Measurements from ENCODE around the gene DLG3. TPM values are rescaled to one million over a fixed set of nuclear protein-coding genes. Genes with fewer than 3 reads are reported as not detected.

The DLG3 gene
- polyA plus RNA-seq, 2 donors = 13.8 to 19.0 TPM

DNA sequence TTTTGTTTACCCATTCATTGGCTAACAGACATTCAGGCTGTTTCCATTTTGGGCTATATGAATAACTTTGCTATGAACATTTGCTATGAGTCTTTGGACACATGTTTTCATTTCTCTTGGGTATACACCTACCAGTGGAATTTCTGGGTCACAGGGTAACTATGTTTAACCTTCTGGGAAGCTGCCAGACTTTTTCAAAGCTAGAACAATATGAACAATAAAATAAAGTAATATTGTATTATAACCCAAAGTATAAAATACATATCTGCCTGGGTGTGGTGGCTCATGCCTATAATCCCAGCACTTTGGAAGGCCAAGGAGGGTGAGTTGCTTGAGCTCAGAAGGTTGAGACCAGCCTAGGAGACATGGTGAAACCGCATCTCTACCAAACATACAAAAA is 90.6 kb downstream of the DLG3 start:
- Histone ChIP-seq H3K4me1 (ENCODE audit: control insufficient read depth in 2 of 2, insufficient read depth in 2 of 2, low read length in 1 of 2) (no peaks in the 10 kb centered on the region), H3K27me3 (ENCODE audit: control insufficient read depth in 1 of 2, insufficient read depth in 2 of 2, low read length in 2 of 2) (peaks cover 0 to 4% of the 10 kb centered on the region in 2 donors), H3K27ac (ENCODE audit: low read depth in 2 of 2, low read length in 1 of 2) (no peak overlapping the region), H3K9me3 (ENCODE audit: control insufficient read depth in 2 of 2, insufficient read depth in 1 of 2, low read depth in 1 of 2, low read length in 1 of 2) (no peaks in the 10 kb centered on the region), H3K36me3 (ENCODE audit: control insufficient read depth in 2 of 2, insufficient read depth in 2 of 2, low read length in 1 of 2) (no peaks in the 10 kb centered on the region), H3K4me3 (ENCODE audit: low read depth in 1 of 2, low read length in 2 of 2) (no peak overlapping the region)
- WGBS, 2 donors = 44 to 56% methylated on average over 1 of the region's 1 CpG

DNA sequence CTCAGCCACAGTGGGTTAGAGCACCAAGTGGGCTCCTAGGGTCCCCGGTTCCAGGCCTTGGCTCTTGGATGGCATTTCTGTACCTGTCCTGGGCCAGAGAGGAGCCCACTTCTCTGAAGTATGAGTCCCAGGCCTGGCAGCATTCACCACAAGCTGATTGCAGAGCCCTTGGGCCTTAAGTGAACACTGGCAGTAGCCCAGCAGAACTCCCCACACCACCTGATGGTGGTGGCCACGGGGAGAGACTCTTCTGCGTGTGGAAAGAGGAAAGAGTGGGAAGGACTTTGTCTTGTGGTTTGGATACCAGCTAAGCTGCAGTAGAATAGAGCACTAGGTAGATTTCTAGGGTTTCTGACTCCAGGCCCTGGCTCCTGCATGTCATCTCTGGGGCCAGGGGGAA is 104.8 kb downstream of the DLG3 start:
- Histone ChIP-seq H3K4me1 (ENCODE audit: control insufficient read depth in 2 of 2, insufficient read depth in 2 of 2, low read length in 1 of 2) (no peaks in the 10 kb centered on the region), H3K36me3 (ENCODE audit: control insufficient read depth in 2 of 2, insufficient read depth in 2 of 2, low read length in 1 of 2) (no peaks in the 10 kb centered on the region), H3K9me3 (ENCODE audit: control insufficient read depth in 2 of 2, insufficient read depth in 1 of 2, low read depth in 1 of 2, low read length in 1 of 2) (no peaks in the 10 kb centered on the region), H3K27me3 (ENCODE audit: control insufficient read depth in 1 of 2, insufficient read depth in 2 of 2, low read length in 2 of 2) (no peaks in the 10 kb centered on the region), H3K27ac (ENCODE audit: low read depth in 2 of 2, low read length in 1 of 2) (no peak overlapping the region), H3K4me3 (ENCODE audit: low read depth in 1 of 2, low read length in 2 of 2) (no peak overlapping the region)
- 75 to 80% methylated on average over 3 of the region's 3 CpGs for WGBS, 2 donors

DNA sequence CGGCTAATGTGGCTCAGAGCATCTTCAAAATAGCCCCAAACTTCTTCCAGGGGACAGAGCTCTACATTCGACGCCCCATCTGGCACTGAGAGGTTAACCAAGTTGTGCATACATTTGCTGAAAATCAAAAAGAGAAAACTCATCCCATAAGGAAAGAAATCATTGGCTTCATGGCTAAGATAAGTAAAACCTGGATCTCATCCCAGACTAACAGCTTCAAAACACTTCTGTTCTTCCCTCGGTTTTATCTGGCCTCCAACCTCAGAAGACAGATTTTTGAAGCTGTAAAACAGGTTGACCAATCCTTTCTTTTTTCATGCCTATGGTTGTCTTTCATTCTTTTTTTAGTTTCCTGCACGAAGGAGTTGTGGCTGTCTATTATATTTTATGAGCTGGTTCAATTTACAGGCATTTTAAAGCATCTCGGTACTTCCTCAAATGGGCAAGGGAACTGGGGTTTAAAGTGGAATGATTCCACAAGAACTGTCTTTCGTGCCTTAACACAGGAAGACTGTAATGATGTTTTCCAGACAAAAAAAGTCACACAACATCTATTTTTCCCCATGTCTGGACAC is 107.6 kb downstream of the DLG3 start:
- H3K4me3 ChIP-seq (ENCODE audit: low read depth in 1 of 2, low read length in 2 of 2) = no peak overlapping the region
- no peak overlapping the region for H3K27ac ChIP-seq (ENCODE audit: low read depth in 2 of 2, low read length in 1 of 2)
- no peaks in the 10 kb centered on the region for H3K4me1 ChIP-seq (ENCODE audit: control insufficient read depth in 2 of 2, insufficient read depth in 2 of 2, low read length in 1 of 2)
- 42 to 47% methylated on average over 7 of the region's 7 CpGs for WGBS, 2 donors
- no peaks in the 10 kb centered on the region for H3K9me3 ChIP-seq (ENCODE audit: control insufficient read depth in 2 of 2, insufficient read depth in 1 of 2, low read depth in 1 of 2, low read length in 1 of 2)
- H3K36me3 ChIP-seq (ENCODE audit: control insufficient read depth in 2 of 2, insufficient read depth in 2 of 2, low read length in 1 of 2) = no peaks in the 10 kb centered on the region
- H3K27me3 ChIP-seq (ENCODE audit: control insufficient read depth in 1 of 2, insufficient read depth in 2 of 2, low read length in 2 of 2) = no peaks in the 10 kb centered on the region

DNA sequence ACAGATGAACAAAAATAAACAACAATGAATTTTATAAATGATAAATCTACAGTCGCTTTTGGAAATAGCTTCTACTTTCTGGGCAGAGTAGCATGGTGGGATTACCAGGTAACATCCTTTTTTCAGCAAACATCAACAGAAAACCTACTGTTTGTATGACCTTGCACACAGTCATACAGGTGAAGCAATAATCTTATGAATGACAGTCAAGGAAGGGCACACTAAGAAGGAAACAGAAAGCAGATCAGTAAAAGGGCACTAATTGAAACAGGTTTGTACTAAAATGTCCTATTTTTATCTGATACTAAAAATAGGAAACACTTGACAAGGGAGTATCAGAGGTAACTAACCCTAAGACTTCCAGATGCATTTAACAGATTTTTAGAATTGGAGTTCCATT is 108.9 kb downstream of the DLG3 start:
- no peaks in the 10 kb centered on the region for H3K36me3 ChIP-seq (ENCODE audit: control insufficient read depth in 2 of 2, insufficient read depth in 2 of 2, low read length in 1 of 2)
- H3K9me3 ChIP-seq (ENCODE audit: control insufficient read depth in 2 of 2, insufficient read depth in 1 of 2, low read depth in 1 of 2, low read length in 1 of 2) = no peaks in the 10 kb centered on the region
- no peak overlapping the region for H3K27ac ChIP-seq (ENCODE audit: low read depth in 2 of 2, low read length in 1 of 2)
- 65 to 79% methylated on average over 1 of the region's 1 CpG for WGBS, 2 donors
- H3K27me3 ChIP-seq (ENCODE audit: control insufficient read depth in 1 of 2, insufficient read depth in 2 of 2, low read length in 2 of 2) = no peaks in the 10 kb centered on the region
- H3K4me3 ChIP-seq (ENCODE audit: low read depth in 1 of 2, low read length in 2 of 2) = no peak overlapping the region
- no peaks in the 10 kb centered on the region for H3K4me1 ChIP-seq (ENCODE audit: control insufficient read depth in 2 of 2, insufficient read depth in 2 of 2, low read length in 1 of 2)

DNA sequence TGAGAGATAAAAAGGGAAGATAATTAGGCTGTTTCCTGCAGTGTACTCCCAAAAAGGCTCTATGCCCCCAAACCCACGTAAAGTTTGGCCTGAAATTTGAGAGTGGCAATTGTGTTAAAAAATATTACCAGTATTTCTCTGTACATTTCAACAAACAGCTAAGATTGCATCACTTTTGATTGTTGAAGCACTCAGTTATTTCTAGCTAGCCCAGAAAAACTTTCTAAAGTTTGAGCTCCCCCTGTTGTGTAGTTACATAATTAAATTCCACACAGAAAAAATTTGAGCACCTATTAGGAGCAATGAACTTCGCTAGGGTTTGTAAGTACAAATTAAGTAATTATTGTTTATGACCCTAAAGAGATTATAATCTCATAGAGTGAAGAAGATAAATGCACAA is 109.4 kb downstream of the DLG3 start:
- Histone ChIP-seq H3K4me3 (ENCODE audit: low read depth in 1 of 2, low read length in 2 of 2) (no peak overlapping the region), H3K9me3 (ENCODE audit: control insufficient read depth in 2 of 2, insufficient read depth in 1 of 2, low read depth in 1 of 2, low read length in 1 of 2) (no peaks in the 10 kb centered on the region), H3K27ac (ENCODE audit: low read depth in 2 of 2, low read length in 1 of 2) (no peak overlapping the region), H3K36me3 (ENCODE audit: control insufficient read depth in 2 of 2, insufficient read depth in 2 of 2, low read length in 1 of 2) (no peaks in the 10 kb centered on the region), H3K27me3 (ENCODE audit: control insufficient read depth in 1 of 2, insufficient read depth in 2 of 2, low read length in 2 of 2) (no peaks in the 10 kb centered on the region), H3K4me1 (ENCODE audit: control insufficient read depth in 2 of 2, insufficient read depth in 2 of 2, low read length in 1 of 2) (no peaks in the 10 kb centered on the region)
- WGBS, 2 donors = 2 to 17% methylated on average over 2 of the region's 2 CpGs

DNA sequence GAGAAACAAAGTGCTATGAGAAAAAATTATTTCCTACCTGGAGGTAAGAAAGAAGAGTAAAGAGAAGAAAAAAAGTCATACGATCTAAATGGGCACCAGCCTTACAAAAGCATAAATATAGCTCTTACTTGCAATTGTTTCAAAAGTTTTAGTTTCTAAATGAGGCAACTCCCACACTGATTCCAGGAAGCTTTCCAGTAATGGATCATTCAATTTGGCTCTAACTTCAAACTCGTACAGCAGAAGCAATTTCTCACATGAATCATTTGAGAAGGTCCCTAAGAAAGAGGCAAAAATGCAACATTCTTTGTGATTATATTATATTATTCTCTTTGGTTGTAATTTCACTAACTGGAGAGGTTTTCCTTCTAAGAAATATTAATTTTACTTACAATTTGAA is 109.9 kb downstream of the DLG3 start:
- Histone ChIP-seq H3K36me3 (ENCODE audit: control insufficient read depth in 2 of 2, insufficient read depth in 2 of 2, low read length in 1 of 2) (no peaks in the 10 kb centered on the region), H3K4me1 (ENCODE audit: control insufficient read depth in 2 of 2, insufficient read depth in 2 of 2, low read length in 1 of 2) (no peaks in the 10 kb centered on the region), H3K27me3 (ENCODE audit: control insufficient read depth in 1 of 2, insufficient read depth in 2 of 2, low read length in 2 of 2) (no peaks in the 10 kb centered on the region), H3K4me3 (ENCODE audit: low read depth in 1 of 2, low read length in 2 of 2) (no peak overlapping the region), H3K9me3 (ENCODE audit: control insufficient read depth in 2 of 2, insufficient read depth in 1 of 2, low read depth in 1 of 2, low read length in 1 of 2) (no peaks in the 10 kb centered on the region), H3K27ac (ENCODE audit: low read depth in 2 of 2, low read length in 1 of 2) (no peak overlapping the region)
- 5 to 31% methylated on average over 2 of the region's 2 CpGs for WGBS, 2 donors

DNA sequence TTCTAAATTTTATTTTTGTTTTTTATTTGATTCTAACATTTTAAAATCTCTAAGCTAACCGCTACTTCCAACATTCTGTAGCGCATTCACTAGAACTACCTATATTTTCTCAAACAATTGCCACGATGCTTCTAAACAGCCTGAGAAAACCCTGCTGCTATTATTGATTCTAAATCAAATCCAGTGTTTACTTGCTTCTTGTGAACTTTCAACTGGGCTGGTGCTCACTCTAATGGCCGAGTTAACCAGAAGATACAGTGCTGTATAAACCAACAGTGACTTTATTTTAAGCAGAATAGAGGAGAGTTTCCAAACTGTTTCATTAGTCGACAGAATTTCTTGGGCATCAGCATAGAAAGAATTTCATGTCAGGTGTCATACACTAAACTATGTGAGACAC is 110.3 kb downstream of the DLG3 start:
- Histone ChIP-seq H3K36me3 (ENCODE audit: control insufficient read depth in 2 of 2, insufficient read depth in 2 of 2, low read length in 1 of 2) (no peaks in the 10 kb centered on the region), H3K27ac (ENCODE audit: low read depth in 2 of 2, low read length in 1 of 2) (no peak overlapping the region), H3K9me3 (ENCODE audit: control insufficient read depth in 2 of 2, insufficient read depth in 1 of 2, low read depth in 1 of 2, low read length in 1 of 2) (no peaks in the 10 kb centered on the region), H3K27me3 (ENCODE audit: control insufficient read depth in 1 of 2, insufficient read depth in 2 of 2, low read length in 2 of 2) (no peaks in the 10 kb centered on the region), H3K4me1 (ENCODE audit: control insufficient read depth in 2 of 2, insufficient read depth in 2 of 2, low read length in 1 of 2) (no peaks in the 10 kb centered on the region), H3K4me3 (ENCODE audit: low read depth in 1 of 2, low read length in 2 of 2) (no peak overlapping the region)
- 56 to 70% methylated on average over 5 of the region's 5 CpGs for WGBS, 2 donors

Other genes starting within 250 kb of the DLG3 start
- not detected for gene AWAT1, start 210.2 kb upstream of the DLG3 start, polyA plus RNA-seq
- gene P2RY4, start 184.6 kb upstream of the DLG3 start, polyA plus RNA-seq = under 1 TPM in 1 of 2 donors, not detected in 1; 0.06 TPM
- not detected for gene ARR3, start 176.5 kb upstream of the DLG3 start, polyA plus RNA-seq
- gene RAB41, start 162.7 kb upstream of the DLG3 start, polyA plus RNA-seq = not detected
- gene PDZD11, start 154.9 kb upstream of the DLG3 start, polyA plus RNA-seq = 10 to 100 TPM; 54.2 to 78.0 TPM
- 1 to 10 TPM; 1.7 to 3.5 TPM for gene KIF4A, start 154.7 kb upstream of the DLG3 start, polyA plus RNA-seq
- under 1 TPM; 0.28 to 0.34 TPM for gene GDPD2, start 21.5 kb upstream of the DLG3 start, polyA plus RNA-seq